HEK293T (cell line): ENCODE data around the gene CTSE.

ENCODE experiments used
- CTCF ChIA-PET: fragments of 350-600 bp; formaldehyde crosslinking; extraction: SDS; loops from one replicate; lab custom pipeline; 2021; ENCODE audit warnings: antibody characterized with exemption, inconsistent platforms; lab: Yijun Ruan, JAX
- POLR2A ChIA-PET: fragments of 350-600 bp; formaldehyde crosslinking; extraction: SDS; loops from one replicate; lab custom pipeline; 2020; ENCODE audit warnings: antibody characterized with exemption, inconsistent platforms; lab: Yijun Ruan, JAX
- DNase-seq: peaks from one replicate; pipeline ENCODE4 v3.0.0; 2012; ENCODE audit warnings: mixed read lengths; ENCODE audit errors: extremely low spot score
- ARNT ChIP-seq: fragments of 450-650 bp; IDR thresholded peaks from 2 replicates; pipeline ENCODE4 v1.6.1; 2017; ENCODE audit warnings: mild to moderate bottlenecking
- BHLHE40 ChIP-seq: fragments of 450-650 bp; IDR thresholded peaks from 2 replicates; pipeline ENCODE4 v1.6.1; 2016; ENCODE audit warnings: mild to moderate bottlenecking, moderate library complexity, borderline replicate concordance
- CTBP1 ChIP-seq: fragments of 450-650 bp; IDR thresholded peaks from 2 replicates; pipeline ENCODE4 v1.6.1; 2016; ENCODE audit warnings: borderline replicate concordance
- ELF4 ChIP-seq: fragments of 450-650 bp; IDR thresholded peaks from 2 replicates; pipeline ENCODE4 v1.6.1; 2017; ENCODE audit warnings: antibody characterized with exemption
- FOXA1 ChIP-seq: fragments of 450-650 bp; IDR thresholded peaks from 2 replicates; pipeline ENCODE4 v1.6.1; 2016; ENCODE audit warnings: mild to moderate bottlenecking
- FOXK2 ChIP-seq: fragments of 450-650 bp; IDR thresholded peaks from 2 replicates; pipeline ENCODE4 v1.6.1; 2016; ENCODE audit warnings: mild to moderate bottlenecking
- FOXM1 ChIP-seq: fragments of 450-650 bp; IDR thresholded peaks from 2 replicates; pipeline ENCODE4 v1.6.1; 2017; ENCODE audit warnings: mild to moderate bottlenecking, borderline replicate concordance
- HDGF ChIP-seq: fragments of 450-650 bp; IDR thresholded peaks from 2 replicates; pipeline ENCODE4 v1.6.1; 2017; ENCODE audit warnings: antibody characterized with exemption, borderline replicate concordance
- L3MBTL2 ChIP-seq: fragments of 450-650 bp; conservative IDR thresholded peaks from 2 replicates; pipeline ENCODE4 v1.6.1; 2016; ENCODE audit warnings: mild to moderate bottlenecking
- LEF1 ChIP-seq: fragments of 450-650 bp; IDR thresholded peaks from 2 replicates; pipeline ENCODE4 v1.6.1; 2017; ENCODE audit warnings: mild to moderate bottlenecking, borderline replicate concordance
- NFRKB ChIP-seq: fragments of 450-650 bp; IDR thresholded peaks from 2 replicates; pipeline ENCODE4 v1.6.1; 2016; ENCODE audit warnings: mild to moderate bottlenecking, moderate library complexity
- PKNOX1 ChIP-seq: fragments of 450-650 bp; IDR thresholded peaks from 2 replicates; pipeline ENCODE4 v1.6.1; 2016
- SP1 ChIP-seq: fragments of 450-650 bp; IDR thresholded peaks from 2 replicates; pipeline ENCODE4 v1.6.1; 2017
- SUZ12 ChIP-seq: fragments of 450-650 bp; IDR thresholded peaks from 2 replicates; pipeline ENCODE4 v1.6.1; 2016; ENCODE audit warnings: mild to moderate bottlenecking
- TARDBP ChIP-seq: fragments of 450-650 bp; IDR thresholded peaks from 2 replicates; pipeline ENCODE4 v1.6.1; 2016
- ZNF384 ChIP-seq: fragments of 450-650 bp; IDR thresholded peaks from 2 replicates; pipeline ENCODE4 v1.6.1; 2016

The CTSE gene

DNA sequence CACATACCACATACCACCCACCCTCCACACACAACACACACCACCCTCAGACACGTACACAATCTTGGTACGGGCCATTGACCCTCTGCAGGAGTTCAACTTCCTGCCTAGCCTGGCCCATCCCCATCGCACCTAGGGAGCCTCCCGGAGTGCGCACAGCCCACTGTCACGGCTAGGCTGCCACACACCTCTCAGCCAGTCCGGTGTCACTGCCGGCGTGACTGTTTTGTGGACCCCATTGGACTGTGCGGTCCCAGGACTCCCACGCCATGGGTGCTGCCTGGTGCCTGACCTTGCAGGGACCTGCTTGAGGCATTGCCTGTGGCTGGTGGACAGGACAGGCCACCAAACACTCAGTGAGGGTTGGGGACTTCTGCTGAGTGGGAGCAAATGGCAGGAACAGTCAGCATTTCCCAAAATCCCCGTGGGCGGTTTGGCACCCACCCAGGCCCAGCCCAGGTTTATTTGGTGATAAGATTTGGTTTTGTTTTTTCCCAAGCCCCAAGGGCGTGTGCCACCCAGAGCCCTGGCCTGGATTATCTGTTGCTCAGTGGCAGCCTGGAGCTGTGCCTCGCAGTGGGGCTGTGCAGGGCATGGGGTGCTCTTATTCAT, 48.2 kb downstream of the CTSE start:
- no peak for DNase-seq
- TF ChIP-seq ELF4 (no peak), PKNOX1 (no peak), SP1 (no peak), LEF1 (no peak), FOXM1 (no peak), ARNT (no peak), BHLHE40 (no peak), NFRKB (no peak), FOXA1 (no peak), ZNF384 (no peak), SUZ12 (no peak), FOXK2 (no peak), CTBP1 (no peak), TARDBP (no peak)
- CTCF ChIA-PET = interaction anchor here (2.2 to 5.2 kb wide), 2 partner anchors 57 to 317 kb away, joined by 23 to 197 read pairs; no protein-coding TSS in a partner anchor
- POLR2A ChIA-PET = no interaction called here

DNA sequence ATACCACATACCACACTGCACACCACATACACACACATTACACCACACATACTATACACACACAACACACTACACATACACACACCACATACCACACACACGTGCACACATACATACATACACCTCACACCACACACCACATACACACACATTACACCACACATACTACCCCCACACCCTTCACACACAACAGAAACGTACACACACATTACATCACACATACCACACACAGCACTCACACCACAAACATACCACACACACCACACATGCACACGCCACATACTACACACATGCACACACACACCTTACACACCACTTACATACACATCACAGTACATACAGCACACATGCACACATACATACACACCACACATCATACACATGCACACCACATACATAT, 49.0 kb downstream of the CTSE start:
- TF ChIP-seq SUZ12 = no peak
- no peak for TF ChIP-seq ELF4
- TF ChIP-seq L3MBTL2 = no peak
- TF ChIP-seq FOXK2 = no peak
- TF ChIP-seq NFRKB = no peak
- no peak for TF ChIP-seq CTBP1
- TF ChIP-seq BHLHE40 = no peak
- TF ChIP-seq ARNT = no peak
- no peak for TF ChIP-seq ZNF384
- TF ChIP-seq SP1 = no peak
- TF ChIP-seq FOXM1 = no peak
- no peak for TF ChIP-seq LEF1
- no peak for TF ChIP-seq PKNOX1
- no peak for TF ChIP-seq TARDBP
- no peak for TF ChIP-seq HDGF
- ChIA-PET CTCF (no interaction called here), POLR2A (no interaction called here)
- DNase-seq = no peak

DNA sequence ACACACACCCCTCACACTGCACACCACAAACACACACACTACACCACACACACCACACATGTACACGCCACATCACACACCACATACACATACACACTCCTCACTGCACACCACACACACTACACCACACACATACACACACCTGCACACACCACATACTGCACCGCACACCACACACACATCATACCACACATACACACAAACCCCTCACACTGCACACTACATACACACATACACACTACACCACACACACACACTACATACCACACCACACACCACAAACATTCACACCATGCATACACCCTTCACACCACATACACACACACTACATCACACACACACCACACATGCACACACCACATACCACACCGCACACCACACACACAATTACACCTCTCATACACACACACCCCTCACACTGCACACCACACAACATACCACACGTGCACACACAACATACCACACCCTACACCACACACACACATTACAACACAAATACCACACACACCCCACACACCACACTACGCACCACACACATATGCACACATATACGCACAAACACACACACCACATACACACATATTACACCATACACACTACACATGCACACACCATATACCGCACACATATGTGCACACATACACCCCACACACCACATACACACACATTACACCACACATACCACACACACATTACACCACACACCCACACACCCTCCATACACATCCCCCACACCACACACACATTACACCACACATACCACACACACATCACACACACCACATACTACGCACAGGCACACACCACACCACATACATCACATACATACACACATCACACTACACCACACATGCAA, 50.1 kb downstream of the CTSE start:
- CTCF ChIA-PET = no interaction called here
- TF ChIP-seq CTBP1 = no peak
- TF ChIP-seq TARDBP = peak; percentile 68; the same call in 1 of the 2 replicates
- DNase-seq = no peak
- POLR2A ChIA-PET = no interaction called here

DNA sequence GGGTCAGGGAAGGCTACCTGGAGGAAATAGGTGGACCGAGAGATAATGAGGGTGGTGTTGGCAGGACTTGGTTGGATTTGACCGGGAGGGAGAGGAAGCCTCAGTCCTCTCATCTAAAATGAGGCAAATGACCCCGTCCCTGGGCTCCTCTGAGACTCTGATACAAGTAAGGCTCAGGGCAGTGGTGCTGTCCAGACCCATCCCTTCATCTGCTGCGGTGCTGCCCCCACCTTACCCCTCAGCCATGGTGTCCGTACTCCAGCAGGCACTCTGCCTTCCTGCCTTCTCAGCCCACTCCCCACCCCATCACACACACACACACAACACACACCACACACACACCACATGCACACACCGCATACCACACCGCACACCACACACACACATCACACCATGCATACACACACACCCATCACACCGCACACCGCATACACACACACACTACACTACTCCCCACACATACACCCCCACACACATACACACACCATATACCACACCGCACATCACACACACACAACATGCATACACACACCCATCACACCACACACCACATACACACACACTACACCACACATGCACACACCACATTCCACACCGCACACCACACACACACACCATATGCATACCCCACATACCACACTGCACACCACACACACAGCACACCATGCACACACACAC, 51.1 kb downstream of the CTSE start:
- POLR2A ChIA-PET = no interaction called here

GRCh38 chr1:205972081-205972480, 51.6 kb downstream of the CTSE start:
- ChIA-PET CTCF (no interaction called here), POLR2A (no interaction called here)
- TF ChIP-seq FOXK2 (no peak), L3MBTL2 (no peak), NFRKB (no peak), FOXA1 (no peak), LEF1 (no peak), PKNOX1 (no peak), ZNF384 (no peak), SUZ12 (no peak), ARNT (no peak), BHLHE40 (no peak), ELF4 (no peak), FOXM1 (no peak), HDGF (no peak)
- no peak for DNase-seq

More for the DNA sequence above, 51.1 kb downstream of the CTSE start:
- no peak for TF ChIP-seq ARNT
- TF ChIP-seq FOXK2 = no peak
- TF ChIP-seq NFRKB = no peak
- no peak for TF ChIP-seq ELF4
- TF ChIP-seq FOXA1 = no peak
- no peak for DNase-seq
- CTCF ChIA-PET = no interaction called here

DNA sequence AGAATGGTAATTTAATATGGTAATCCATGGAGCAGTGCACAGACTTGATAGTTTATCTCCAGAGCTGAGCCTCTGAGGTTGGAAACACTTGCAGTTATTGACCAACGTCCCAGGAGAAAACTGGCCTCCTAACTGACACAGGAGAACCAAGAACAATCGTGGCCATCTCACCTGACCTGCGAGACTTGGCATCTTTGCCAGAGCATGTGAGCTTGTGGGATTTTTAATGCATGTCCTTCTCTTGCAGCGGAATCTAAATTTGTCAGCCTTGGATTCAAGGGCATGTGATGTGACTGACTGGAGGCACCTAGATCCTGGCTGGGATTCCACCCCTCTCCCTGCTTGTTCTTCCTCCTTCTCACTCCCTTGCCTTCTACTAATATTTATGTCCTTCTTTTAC, 52.6 kb downstream of the CTSE start:
- TF ChIP-seq FOXM1 (no peak), TARDBP (no peak), SP1 (no peak), HDGF (no peak), FOXK2 (no peak)

More for the DNA sequence above, 52.6 kb downstream of the CTSE start:
- ChIA-PET POLR2A (no interaction called here), CTCF (no interaction called here)
- DNase-seq = no peak
